GDM1 (cell line): ENCODE results near the gene IL3.

Experiments used
- DNase-seq: peaks from one replicate; lab custom pipeline; 2025; lab: John Stamatoyannopoulos, UW

The IL3 gene

GRCh38 chr5:132060501-132061161 lies at the start of gene IL3:
TSS of gene IL3 (plus strand) at chr5:132060655. CDS start at chr5:132060707, 52 bp downstream.
- no peak for DNase-seq

GRCh38 chr5:132010989-132011621 lies 49.4 kb upstream of the IL3 start:
- no peak for DNase-seq

DNA sequence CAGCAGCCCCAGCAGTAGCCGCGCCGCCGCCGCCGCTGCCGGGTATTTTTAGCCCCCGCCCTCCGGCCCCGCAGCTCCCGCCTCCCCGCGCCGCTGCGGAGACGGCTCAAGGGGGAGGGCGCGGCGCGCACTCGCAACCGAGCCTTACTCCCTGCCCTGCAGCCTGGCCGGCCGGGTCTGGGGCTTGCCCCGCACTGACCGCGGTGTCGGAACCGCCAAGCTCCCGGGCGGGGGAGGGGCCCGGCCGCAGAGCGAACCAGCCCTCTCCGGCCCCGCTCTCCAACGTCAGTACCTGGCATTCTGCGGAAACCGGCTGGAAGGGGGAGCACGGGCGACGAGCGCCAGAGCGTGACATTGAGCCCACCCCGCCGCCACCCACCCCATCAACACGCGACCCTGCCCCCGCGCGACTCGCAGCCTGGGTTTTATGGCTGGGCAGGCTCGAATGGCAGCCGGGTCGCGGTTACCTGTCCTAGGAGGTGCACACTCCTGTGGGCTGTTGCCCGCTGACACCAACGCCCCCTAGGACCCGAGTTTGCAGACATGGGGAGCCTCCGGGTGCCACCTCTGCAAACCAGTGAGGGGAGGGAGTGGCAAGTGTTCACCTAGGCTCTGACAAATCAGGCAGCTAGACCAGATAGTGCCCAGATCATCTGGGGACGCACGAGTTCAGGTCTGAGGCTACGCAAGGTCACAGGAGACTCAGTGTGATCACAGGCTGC lies 48.7 kb upstream of the IL3 start, which contains the start of gene ACSL6:
Gene ACSL6 (minus strand): TSS at position 37 of the 722 bp plus-strand sequence. CDS start 105 bp downstream, outside the sequence.
- no peak for DNase-seq

DNA sequence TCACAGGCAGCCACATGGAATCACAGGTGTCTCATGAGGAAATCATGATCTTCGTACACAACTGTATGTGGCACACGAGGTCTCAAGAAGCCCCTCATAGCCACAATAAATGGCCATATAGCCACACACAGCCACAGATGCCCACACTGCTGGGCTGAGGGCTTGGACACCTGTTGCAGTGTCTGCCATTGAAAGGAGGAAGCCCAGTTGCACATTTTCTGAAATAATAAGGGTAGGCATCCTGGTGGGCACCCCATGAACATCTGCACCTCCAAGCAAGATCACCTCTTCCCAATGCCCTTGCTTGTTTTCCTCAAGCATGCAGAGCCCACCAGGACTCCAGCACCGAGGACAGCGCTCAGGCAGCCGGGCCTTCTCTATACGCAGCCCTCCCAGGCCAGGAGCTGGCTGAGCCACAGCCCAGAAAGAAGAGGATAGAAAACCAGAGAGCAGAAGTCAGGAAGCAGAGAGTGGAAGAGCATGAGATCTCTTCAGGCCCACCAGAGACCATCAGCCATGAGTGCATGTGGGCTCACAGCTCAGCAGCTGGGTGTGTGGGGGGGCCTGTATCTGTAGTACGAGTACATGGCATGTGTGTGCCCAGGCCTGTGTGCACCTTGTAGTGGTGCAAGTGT lies 48.0 kb upstream of the IL3 start:
- peak; percentile 11 for DNase-seq

GRCh38 chr5:132013006-132013689 lies 47.3 kb upstream of the IL3 start:
- no peak for DNase-seq

DNA sequence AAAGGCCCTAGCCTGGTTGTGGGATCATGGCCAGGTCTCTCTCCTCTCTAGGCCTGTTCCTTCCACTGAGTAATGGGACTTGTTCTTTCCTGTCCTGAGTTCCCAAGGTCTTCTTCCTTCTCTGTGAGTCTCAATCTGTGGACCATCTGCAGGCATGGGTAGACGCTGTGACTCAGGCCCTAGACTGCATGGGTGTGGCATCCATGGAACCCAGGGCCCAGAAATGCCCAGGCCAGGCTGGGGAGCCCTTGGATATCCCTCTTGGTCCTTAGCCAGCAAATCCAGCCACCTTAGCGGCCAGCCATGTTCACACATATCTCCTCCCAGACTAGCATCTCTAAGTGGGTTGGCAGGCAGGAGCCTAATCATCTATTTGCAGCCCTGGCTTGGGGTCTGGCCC lies 46.7 kb upstream of the IL3 start:
- no peak for DNase-seq

- no peak for DNase-seq
Observed at GRCh38 chr5:132016721-132017250, 43.7 kb upstream of the IL3 start.

GRCh38 chr5:132017316-132017715 lies 43.1 kb upstream of the IL3 start:
- no peak for DNase-seq

DNA sequence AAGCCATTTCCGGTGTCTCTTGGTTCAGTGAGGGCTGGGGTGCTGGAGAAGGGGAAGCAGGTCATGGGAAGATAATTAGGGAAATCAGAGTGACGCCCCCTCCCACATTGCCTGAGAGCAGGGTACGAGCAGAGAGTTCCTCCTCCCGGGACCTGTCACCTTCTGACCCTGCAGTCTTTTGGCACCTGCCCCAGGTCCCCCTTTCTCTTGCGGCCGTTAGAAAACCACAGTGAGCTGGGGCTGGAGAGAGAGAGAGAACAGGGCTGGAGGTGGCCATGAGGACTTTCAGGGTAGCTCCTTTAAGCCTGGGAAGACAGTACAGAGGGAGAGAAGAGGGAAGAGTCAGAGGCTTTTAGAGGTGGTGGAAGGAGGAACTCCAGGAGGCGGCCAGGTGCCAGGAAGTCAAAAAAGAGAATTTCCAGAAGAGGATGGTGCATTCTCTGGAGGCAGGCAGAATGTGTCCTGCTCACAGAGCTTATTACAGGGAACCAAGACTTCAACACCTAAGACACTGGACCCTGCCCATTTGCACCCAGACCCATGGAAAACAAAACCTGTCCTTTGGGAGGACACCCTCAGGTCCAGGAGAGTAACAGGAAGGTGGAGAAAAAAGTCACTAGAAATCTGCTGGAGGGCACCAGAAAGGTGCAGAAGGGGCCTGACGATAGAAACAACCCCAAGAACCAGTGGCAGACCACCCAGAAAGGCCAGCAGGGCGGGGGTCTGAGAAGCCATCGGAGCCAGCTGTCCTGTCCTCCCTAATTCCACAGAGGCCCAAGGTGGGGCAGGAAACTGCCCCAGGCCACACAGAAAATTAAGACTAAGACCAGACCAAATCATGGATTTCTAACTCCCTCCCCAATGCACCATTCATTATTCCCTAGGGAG lies 42.5 kb upstream of the IL3 start:
- DNase-seq, result no peak

- DNase-seq, result no peak
Observed at GRCh38 chr5:132019337-132019736, 41.1 kb upstream of the IL3 start.

DNA sequence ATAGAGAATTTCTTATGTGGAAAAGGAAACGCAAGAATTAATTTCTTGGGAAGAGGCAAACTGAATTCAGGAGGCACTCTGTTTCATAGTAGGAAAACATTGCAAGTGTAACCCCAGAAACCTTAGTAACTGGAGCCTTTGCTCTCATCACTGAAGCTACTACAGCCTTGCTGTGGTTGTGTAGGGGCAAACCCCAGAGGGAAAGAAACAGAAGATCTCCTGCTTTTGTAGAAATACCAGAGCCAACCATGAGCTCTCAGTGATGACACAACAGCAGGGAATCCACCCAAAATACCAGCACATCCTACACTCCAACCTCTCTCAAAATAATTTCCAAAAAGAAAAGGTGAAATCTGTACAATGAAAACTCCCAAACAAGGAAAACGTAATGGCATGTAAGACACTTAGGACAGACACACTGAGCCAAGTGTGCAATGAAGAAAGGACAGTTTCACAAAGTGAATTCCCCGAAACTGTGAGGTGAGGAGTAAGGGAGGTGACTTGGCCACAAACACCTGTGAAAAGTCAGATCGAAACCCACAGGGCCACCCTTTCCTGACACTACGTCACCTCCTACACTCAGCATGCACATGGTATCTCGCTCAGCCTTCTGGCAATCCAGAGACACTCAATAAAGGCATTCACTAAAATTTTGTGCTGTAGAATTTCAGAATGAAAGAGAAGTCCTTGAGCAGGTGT lies 40.4 kb upstream of the IL3 start:
- no peak for DNase-seq

DNA sequence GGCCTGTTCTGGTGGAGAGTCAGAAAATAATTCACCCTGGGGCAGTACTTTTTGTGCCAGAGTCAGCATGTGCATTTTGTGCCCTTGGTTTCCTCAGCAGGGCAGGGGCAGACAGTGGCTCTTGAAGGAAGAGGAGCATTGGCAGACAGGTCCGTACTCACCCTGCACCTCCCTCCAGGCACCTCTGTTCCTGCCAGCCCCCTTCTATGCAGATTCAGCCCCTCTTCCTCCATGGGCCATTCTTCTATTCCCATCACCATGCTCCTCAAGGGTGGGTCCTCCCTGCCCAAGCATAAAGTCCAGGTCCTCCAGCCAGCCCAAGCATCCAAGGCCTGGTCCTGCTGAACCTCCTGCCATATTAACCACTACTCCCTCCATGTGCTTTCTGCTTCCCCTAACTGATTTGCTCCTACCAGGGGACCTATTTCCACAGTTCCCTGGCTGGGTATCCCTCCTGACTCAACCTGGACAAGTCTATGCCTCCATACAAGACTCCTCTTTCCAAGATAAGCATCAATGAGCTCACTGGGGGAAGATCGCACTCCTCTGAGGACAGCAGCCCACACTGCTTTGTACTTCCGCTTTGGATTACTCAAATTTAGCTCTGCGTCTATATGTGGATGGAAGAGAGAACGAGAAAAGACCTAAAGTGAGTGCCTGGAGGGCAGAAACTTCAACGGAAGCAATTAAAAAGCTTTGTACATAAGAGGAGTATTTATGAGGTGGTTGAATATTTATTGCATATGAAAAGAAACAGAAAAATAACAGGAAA lies 39.7 kb upstream of the IL3 start:
- DNase-seq, result no peak

DNA sequence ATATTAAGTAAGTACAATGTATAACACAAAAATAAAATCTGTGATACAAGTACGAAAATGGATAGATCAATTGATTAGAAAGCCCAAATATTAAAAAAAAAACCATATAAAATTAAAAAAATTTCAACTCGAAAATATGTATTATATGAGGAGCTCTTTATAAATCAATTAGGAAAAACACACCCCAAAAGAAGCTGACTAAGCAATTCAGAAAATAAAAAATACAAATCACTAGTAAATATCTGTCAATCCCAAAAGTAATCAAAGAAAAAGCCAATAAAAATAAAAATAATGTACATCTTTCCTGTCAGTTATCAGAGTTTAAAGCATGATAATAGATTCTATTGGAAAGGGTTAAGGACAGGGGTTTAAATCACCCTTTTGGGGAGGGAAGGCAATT lies 38.8 kb upstream of the IL3 start:
- no peak for DNase-seq

- no peak for DNase-seq
Observed at GRCh38 chr5:132022737-132023136, 37.7 kb upstream of the IL3 start.

DNA sequence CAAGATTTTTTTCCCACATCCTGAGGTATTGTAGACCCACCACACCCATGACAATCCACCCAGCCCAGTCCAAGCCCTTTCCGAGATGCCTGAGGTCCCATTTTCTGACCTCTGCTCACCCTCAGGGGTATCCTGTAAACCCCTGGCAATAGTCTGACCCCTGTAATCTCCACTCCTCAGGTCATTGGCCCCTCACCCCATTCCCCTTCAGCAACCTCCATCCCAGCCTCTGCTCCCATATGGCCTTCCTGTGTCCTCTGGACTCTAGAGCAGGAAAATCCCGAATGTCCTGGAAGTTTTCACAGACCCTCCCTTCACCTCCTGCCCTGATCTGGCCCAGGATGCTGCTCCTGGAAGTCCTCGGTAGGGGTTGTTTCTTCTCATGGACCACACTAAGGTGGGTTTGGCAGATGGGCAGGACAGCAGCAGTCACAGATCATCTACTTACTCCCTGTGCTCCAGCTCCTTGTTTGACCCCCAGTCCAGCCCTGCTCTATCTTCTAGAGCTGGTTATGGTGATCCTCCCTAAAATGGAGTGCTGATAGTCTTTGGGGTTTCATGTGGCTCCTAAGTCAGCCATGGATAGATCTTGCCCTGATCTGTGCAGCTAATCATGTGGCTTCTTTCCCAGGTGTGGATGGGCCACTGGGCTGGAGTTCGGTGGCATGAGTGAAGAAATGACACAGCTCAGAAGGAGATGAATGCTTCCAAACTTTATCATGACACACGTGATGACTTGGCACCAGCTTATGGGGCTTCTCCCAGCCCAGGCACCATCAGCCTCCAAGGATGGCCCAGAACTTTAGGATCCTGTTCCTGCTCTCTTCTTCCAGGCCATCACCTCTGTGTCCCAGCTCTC lies 37.0 kb upstream of the IL3 start:
- DNase-seq, result no peak

GRCh38 chr5:132024117-132024435 lies 36.4 kb upstream of the IL3 start:
- DNase-seq, result no peak

GRCh38 chr5:132024789-132025402 lies 35.6 kb upstream of the IL3 start:
- DNase-seq, result no peak

- DNase-seq, result no peak
Observed at GRCh38 chr5:132025403-132025971, 35.0 kb upstream of the IL3 start.
